Measurements from ENCODE around the gene RTP5. TPM values are rescaled to one million over a fixed set of nuclear protein-coding genes. Genes with fewer than 3 reads are reported as not detected.

The RTP5 gene
- total and polyA plus RNA-seq, 8 donors = 0.10 to 0.43 TPM; not detected in 6

DNA sequence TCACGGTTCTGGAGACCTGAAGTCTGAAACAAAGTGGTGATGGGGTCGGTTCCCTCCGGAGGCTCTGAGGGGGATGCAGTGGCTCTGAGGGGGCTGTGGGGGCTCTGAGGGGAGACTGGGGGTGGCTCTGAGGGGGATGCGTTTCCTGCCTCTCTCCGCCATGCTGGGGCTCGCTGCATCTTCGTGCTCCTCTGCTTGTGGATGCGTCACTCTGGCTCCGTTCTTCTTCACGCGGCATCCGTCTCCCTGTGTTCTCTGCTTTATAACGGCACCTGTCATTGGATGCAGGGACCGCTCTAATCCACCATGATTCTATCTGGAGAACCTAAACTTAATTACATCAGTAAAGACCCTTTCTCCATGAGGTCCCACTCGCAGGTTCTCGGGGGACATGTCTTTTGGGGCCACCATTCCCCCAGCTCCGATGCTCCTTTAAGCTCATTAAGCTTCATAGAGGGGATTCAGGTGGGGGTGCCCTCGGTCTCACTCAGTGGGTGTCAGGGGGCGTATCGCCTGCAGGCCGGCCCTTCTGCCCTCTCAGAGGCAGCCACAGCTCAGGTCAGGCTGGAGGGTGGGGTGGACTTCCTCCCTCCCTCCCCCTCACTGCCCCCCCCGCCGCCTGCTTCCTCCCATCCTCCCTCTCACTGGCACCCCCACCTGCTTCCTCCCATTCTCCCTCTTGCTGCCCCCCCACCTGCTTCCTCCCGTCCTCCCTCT, 18.4 kb downstream of the RTP5 start:
- intact Hi-C loops (cut with DNase I; ENCODE audit: low total_unique reads) = no loop called here
- DNase-seq = no peak
- Histone ChIP-seq H3K27ac (no peak overlapping the region), H3K36me3 (peaks cover 0 to 3% (median 0%) of the 10 kb centered on the region in 4 donors), H3K4me1 (peaks cover 0 to 16% (median 12%) of the 10 kb centered on the region in 4 donors), H3K9me3 (peaks cover 0 to 4% (median 0%) of the 10 kb centered on the region in 4 donors), H3K27me3 (no peaks in the 10 kb centered on the region), H3K4me3 (no peak overlapping the region)
- TF ChIP-seq EP300 (IDR thresholded peaks at IDR 0.05) = no peak
- no peak for TF ChIP-seq POLR2A (IDR thresholded peaks at IDR 0.05)
- TF ChIP-seq, protein P1, sequence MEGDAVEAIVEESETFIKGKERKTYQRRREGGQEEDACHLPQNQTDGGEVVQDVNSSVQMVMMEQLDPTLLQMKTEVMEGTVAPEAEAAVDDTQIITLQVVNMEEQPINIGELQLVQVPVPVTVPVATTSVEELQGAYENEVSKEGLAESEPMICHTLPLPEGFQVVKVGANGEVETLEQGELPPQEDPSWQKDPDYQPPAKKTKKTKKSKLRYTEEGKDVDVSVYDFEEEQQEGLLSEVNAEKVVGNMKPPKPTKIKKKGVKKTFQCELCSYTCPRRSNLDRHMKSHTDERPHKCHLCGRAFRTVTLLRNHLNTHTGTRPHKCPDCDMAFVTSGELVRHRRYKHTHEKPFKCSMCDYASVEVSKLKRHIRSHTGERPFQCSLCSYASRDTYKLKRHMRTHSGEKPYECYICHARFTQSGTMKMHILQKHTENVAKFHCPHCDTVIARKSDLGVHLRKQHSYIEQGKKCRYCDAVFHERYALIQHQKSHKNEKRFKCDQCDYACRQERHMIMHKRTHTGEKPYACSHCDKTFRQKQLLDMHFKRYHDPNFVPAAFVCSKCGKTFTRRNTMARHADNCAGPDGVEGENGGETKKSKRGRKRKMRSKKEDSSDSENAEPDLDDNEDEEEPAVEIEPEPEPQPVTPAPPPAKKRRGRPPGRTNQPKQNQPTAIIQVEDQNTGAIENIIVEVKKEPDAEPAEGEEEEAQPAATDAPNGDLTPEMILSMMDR (IDR thresholded peaks at IDR 0.05) = no peak
- TF ChIP-seq POLR2AphosphoS5 (IDR thresholded peaks at IDR 0.05) = no peak
- 85 to 94% (median 92%) methylated on average over 21 to 23 of the region's 24 CpGs for WGBS, 5 donors

DNA sequence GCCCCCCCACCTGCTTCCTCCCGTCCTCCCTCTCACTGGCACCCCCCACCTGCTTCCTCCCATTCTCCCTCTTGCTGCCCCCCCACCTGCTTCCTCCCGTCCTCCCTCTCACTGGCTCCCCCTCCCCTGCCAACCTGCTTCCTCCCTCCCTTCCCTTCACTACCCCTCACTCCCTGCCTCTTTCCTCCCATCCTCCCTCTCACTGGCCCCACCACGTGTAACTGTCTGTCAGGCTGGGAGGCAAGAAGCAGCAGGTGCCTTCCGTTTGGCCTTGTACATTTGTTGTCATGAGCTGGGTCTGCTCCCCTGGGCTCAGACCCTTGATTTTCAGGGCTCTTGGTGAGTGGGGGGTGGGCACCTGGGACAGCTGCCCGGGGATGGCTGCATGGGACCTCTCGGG, 19.1 kb downstream of the RTP5 start:
- 52 to 82% (median 66%) methylated on average over 5 of the region's 6 CpGs for WGBS, 5 donors
- no peaks in the 10 kb centered on the region for H3K27me3 ChIP-seq
- H3K36me3 ChIP-seq = peaks cover 0 to 3% (median 0%) of the 10 kb centered on the region in 4 donors
- H3K4me1 ChIP-seq = peaks cover 0 to 12% (median 8%) of the 10 kb centered on the region in 4 donors
- DNase-seq = no peak
- H3K27ac ChIP-seq = no peak overlapping the region
- intact Hi-C loops (cut with DNase I; ENCODE audit: low total_unique reads) = no loop called here
- H3K9me3 ChIP-seq = peaks cover 0 to 4% (median 0%) of the 10 kb centered on the region in 4 donors
- TF ChIP-seq, protein P1 (IDR thresholded peaks at IDR 0.05) = no peak
- TF ChIP-seq POLR2A (IDR thresholded peaks at IDR 0.05) (no peak), EP300 (IDR thresholded peaks at IDR 0.05) (no peak)
- no peak overlapping the region for H3K4me3 ChIP-seq

DNA sequence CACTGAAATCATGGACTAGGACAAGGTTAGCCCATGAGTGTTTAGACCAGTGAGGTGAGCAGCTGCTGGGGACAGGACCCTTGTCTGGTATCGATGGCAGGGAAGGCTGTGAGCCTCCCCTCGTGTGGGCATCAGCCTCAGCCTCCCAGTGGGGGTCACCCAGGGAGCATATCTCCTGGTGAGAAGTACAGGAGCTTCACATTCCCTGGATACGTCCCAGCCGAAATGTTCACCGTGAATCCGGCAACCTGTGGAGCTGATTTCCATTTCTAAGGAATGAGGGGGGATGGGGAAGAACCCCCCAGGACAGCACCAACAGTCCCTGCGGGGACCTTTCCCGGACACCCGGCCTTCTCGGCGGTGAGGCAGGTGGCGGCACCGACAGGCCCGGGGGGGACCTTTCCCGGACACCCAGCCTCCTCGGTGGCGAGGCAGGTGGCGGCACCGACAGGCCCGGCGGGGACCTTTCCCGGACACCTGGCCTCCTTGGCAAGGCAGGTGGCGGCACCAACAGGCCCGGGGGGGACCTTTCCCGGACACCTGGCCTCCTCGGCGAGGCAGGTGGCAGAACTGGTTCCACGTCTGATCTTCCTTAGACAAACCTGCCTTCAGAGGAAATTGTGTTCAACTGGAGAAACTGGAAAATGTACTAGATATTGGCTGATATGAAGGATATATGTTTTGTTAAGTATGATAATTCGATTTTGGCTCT, 21.2 kb downstream of the RTP5 start:
- WGBS, 5 donors = 73 to 89% (median 77%) methylated on average over 12 to 29 of the region's 29 CpGs
- Histone ChIP-seq H3K9me3 (peaks cover 0 to 4% (median 0%) of the 10 kb centered on the region in 4 donors), H3K4me1 (peaks cover 0 to 15% (median 9%) of the 10 kb centered on the region in 4 donors), H3K27ac (no peak overlapping the region), H3K4me3 (no peak overlapping the region), H3K36me3 (peaks cover 0 to 3% (median 0%) of the 10 kb centered on the region in 4 donors), H3K27me3 (no peaks in the 10 kb centered on the region)
- TF ChIP-seq, protein P1 (IDR thresholded peaks at IDR 0.05) = no peak
- TF ChIP-seq POLR2AphosphoS5 (IDR thresholded peaks at IDR 0.05) = no peak
- no peak for TF ChIP-seq POLR2A (IDR thresholded peaks at IDR 0.05)
- no peak for TF ChIP-seq EP300 (IDR thresholded peaks at IDR 0.05)
- intact Hi-C loops (cut with DNase I; ENCODE audit: low total_unique reads) = no loop called here
- peak in 1 of 2 donors; percentile 60 for DNase-seq

DNA sequence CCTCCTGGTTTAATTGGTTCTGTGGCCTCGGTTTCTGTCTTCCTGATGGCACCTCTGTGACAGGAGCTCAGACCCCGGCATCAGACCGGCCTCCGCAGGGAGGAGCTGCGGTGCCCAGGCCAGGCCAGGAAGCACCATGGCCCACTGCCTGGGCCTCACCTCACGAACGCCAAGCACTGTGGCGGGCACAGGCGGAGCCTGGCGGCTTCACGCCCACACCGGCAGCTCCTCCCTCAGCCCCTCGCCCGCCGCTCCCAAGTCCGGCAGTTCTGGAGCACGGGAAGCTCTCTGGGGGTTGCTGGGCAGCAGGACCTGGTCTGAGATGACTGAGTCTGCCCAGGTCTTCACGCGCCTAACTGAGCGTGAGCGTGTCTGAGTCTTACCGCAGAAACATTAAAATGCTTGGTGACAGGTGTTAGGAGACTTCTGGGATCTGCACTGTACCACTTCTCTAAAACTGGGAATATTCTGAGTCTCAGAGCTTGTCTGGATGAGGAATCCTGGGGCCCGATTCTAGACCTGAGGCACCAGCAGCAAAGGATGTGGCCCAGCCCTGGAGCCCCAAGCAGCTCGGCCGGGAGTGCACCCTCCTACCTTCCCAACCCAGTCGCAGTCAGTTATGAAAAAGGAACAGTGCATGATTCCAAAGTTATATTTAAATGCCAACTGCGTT, 21.9 kb downstream of the RTP5 start:
- no peak for TF ChIP-seq EP300 (IDR thresholded peaks at IDR 0.05)
- TF ChIP-seq POLR2AphosphoS5 (IDR thresholded peaks at IDR 0.05) = no peak
- TF ChIP-seq, protein P1 (IDR thresholded peaks at IDR 0.05) = no peak
- TF ChIP-seq POLR2A (IDR thresholded peaks at IDR 0.05) = no peak
- Histone ChIP-seq H3K36me3 (peaks cover 0 to 3% (median 0%) of the 10 kb centered on the region in 4 donors), H3K4me1 (peaks cover 0 to 20% (median 14%) of the 10 kb centered on the region in 4 donors), H3K27me3 (no peaks in the 10 kb centered on the region), H3K9me3 (peaks cover 0 to 4% (median 0%) of the 10 kb centered on the region in 4 donors), H3K4me3 (no peak overlapping the region), H3K27ac (no peak overlapping the region)
- WGBS, 5 donors = 83 to 89% (median 87%) methylated on average over 22 to 27 of the region's 27 CpGs
- DNase-seq = no peak
- intact Hi-C loops (cut with DNase I; ENCODE audit: low total_unique reads) = no loop called here
